ENCODE data around the gene ARHGAP6.

- TF ChIP-seq CTCF (IDR thresholded peaks at IDR 0.05) (no peak), POLR2A (IDR thresholded peaks at IDR 0.05) (no peak)
These were observed 184.7 kb downstream of the ARHGAP6 start for GRCh38 chrX:11481035-11481434.
